Sigmoid colon (tissue), 7 donors: ENCODE results near the gene LIMS1. TPM values are rescaled to one million over a fixed set of nuclear protein-coding genes. Genes with fewer than 3 reads are reported as not detected.
A peak's percentile ranks its signal among the peaks of the same experiment; 100 is the strongest.

Source experiments
- DNase-seq: peaks from one replicate; pipeline ENCODE4 v3.0.0-alpha.2; 2019
- H3K27ac ChIP-seq, 4 donors: fragments of 200-600 bp; sonication (generic); one replicate each; pipeline ENCODE4 v1.5.1; 2016 to 2019; ENCODE audit warnings: mild to moderate bottlenecking in 1 of 4
- H3K27me3 ChIP-seq, 3 donors: fragments of 200-600 bp; sonication (generic); one replicate each; pipeline ENCODE4 v1.5.1; 2019; ENCODE audit warnings: mild to moderate bottlenecking in 1 of 3
- H3K36me3 ChIP-seq, 4 donors: fragments of 200-600 bp; sonication (generic); one replicate each; pipeline ENCODE4 v1.5.1; 2016 to 2019
- H3K4me1 ChIP-seq, 4 donors: fragments of 200-600 bp; sonication (generic); one replicate each; pipeline ENCODE4 v1.5.1; 2017 to 2019
- H3K4me3 ChIP-seq, 4 donors: fragments of 200-600 bp; sonication (generic); one replicate each; pipeline ENCODE4 v1.5.1; 2017 to 2019; ENCODE audit warnings: mild to moderate bottlenecking in 2 of 4, moderate library complexity in 1 of 4
- H3K9me3 ChIP-seq, 4 donors: fragments of 200-600 bp in 3 of 4; sonication (generic) in 3 of 4; one replicate each; pipeline versions ENCODE4 v1.5.1 to v1.6.1; 2013 to 2019
- CTCF ChIP-seq, 4 experiments: fragments of 450-650 bp in 3 of 4; fragments of 200-600 bp in 1 of 4; IDR thresholded peaks; one replicate each; pipeline ENCODE4 v1.5.1; 2016 to 2019; ENCODE audit warnings: antibody characterized with exemption in 4 of 4, mild to moderate bottlenecking in 3 of 4, moderate library complexity in 2 of 4
- EP300 ChIP-seq, 4 donors: sonication (generic); formaldehyde crosslinking; IDR thresholded peaks; one replicate each; pipeline ENCODE4 v1.6.1; 2017; ENCODE audit warnings: antibody characterized with exemption in 4 of 4
- POLR2A ChIP-seq, 2 donors: fragments of 450-650 bp; IDR thresholded peaks; one replicate each; pipeline ENCODE4 v1.6.1; 2016; ENCODE audit warnings: antibody characterized with exemption in 2 of 2, mild to moderate bottlenecking in 2 of 2, moderate library complexity in 2 of 2
- POLR2AphosphoS5 ChIP-seq, 4 donors: sonication (generic); formaldehyde crosslinking; IDR thresholded peaks; one replicate each; pipeline ENCODE4 v1.6.1; 2017; ENCODE audit warnings: antibody characterized with exemption in 4 of 4
- WGBS, 2 donors: extraction: QIAGEN DNeasy Blood & Tissue Kit; methylation state at CpG; one replicate each; pipeline ENCODE4 v1.1.7; 2013; 5-methylcytosine and 5-hydroxymethylcytosine counted together
- intact Hi-C: fragments of 100-400 bp; cut with DNase I; formaldehyde crosslinking; loops from one replicate; pipeline ENCODE4 v1.15.1; 2023
- polyA plus RNA-seq, 3 donors: library from polyadenylated mRNA; stranded (reverse); fragments of 200-250 nt; gene quantifications; one replicate each; pipeline ENCODE4 v1.2.3, GENCODE V29; 2013
- total RNA-seq, 4 donors: library from RNA; depleted of rRNA; stranded (reverse); fragments of >200 nt; gene quantifications; one replicate each; pipeline ENCODE4 v1.1.0, GENCODE V29; 2016
- donor health status: healthy with polysubstance abuse.
- donor health status: Bipolar disorder and iron deficiency.
- donor health status: healthy.

Gene LIMS1
- total and polyA plus RNA-seq, 7 donors, result 16.2 to 185 (median 65.3) TPM

DNA sequence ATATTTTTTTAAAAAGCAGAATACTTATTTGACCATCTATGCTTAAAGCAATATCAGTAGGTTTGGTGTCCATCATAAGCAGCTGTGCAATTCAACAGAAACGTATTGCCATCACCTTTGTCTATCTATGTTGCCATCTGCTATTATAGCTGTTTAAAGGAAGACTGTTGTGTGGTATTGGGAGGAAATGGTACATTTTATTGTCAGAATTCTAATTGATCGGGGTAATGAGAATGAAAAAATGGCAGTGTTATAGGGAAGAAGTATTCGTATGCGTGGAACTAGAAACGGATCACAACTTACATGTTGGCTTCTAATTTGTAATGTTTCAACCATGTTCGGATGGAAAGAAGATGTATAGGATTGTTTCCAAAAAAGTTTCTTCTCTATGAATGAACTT is 94.7 kb downstream of the LIMS1 start:
- WGBS, 2 donors, result 83 to 90% methylated on average over 6 of the region's 6 CpGs

DNA sequence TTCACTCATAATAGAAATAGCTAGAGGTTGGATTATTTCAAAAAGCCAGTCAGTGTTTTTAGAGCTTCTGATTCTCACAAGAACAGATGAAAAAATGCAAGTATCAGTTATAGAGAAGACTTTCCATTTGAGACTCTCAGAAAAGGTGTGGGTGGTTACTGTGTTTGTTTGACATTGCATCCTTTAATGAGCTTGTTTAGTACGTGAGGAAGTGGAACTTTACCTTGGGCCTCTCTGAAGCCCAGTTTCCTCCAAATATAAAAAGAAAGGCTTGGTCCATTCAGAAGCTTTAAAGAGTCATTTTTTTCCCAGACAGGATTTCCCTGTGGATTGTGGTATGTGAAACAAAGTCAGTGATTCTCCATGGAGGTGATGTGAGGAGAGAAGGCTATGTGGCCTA is 95.1 kb downstream of the LIMS1 start:
- WGBS, 2 donors, result 8 to 22% methylated on average over 1 of the region's 1 CpG
- intact Hi-C loops, result no loop called here
- H3K4me1 ChIP-seq, result peaks cover 0 to 57% (median 40%) of the 10 kb centered on the region in 4 donors
- no peaks in the 10 kb centered on the region for H3K9me3 ChIP-seq
- no peaks in the 10 kb centered on the region for H3K36me3 ChIP-seq
- H3K27me3 ChIP-seq, result no peaks in the 10 kb centered on the region
- TF ChIP-seq POLR2A (IDR thresholded peaks at IDR 0.05) (no peak), EP300 (IDR thresholded peaks at IDR 0.05) (no peak), POLR2AphosphoS5 (IDR thresholded peaks at IDR 0.05) (no peak), CTCF (IDR thresholded peaks at IDR 0.05) (no peak)
- no peak for DNase-seq
- no peak overlapping the region for H3K4me3 ChIP-seq
- H3K27ac ChIP-seq, result no peak overlapping the region

More for the DNA sequence above, 94.7 kb downstream of the LIMS1 start:
- Histone ChIP-seq H3K4me3 (no peak overlapping the region), H3K4me1 (peaks cover 0 to 57% (median 38%) of the 10 kb centered on the region in 4 donors), H3K27ac (no peak overlapping the region), H3K9me3 (no peaks in the 10 kb centered on the region), H3K36me3 (no peaks in the 10 kb centered on the region), H3K27me3 (no peaks in the 10 kb centered on the region)
- DNase-seq, result no peak
- intact Hi-C loops, result no loop called here
- TF ChIP-seq POLR2A (IDR thresholded peaks at IDR 0.05) (no peak), CTCF (IDR thresholded peaks at IDR 0.05) (no peak), EP300 (IDR thresholded peaks at IDR 0.05) (no peak), POLR2AphosphoS5 (IDR thresholded peaks at IDR 0.05) (no peak)

- 89 to 92% methylated on average over 5 of the region's 5 CpGs for WGBS, 2 donors
- intact Hi-C loops, result no loop called here
- TF ChIP-seq EP300 (IDR thresholded peaks at IDR 0.05), result no peak
- no peak for TF ChIP-seq POLR2A (IDR thresholded peaks at IDR 0.05)
- TF ChIP-seq CTCF (IDR thresholded peaks at IDR 0.05), result no peak
- TF ChIP-seq POLR2AphosphoS5 (IDR thresholded peaks at IDR 0.05), result no peak
- Histone ChIP-seq H3K36me3 (no peaks in the 10 kb centered on the region), H3K4me1 (peaks cover 0 to 61% (median 53%) of the 10 kb centered on the region in 4 donors), H3K27ac (peak overlapping the region in 2 of 4 donors; percentile 1 to 69), H3K4me3 (no peak overlapping the region), H3K27me3 (no peaks in the 10 kb centered on the region), H3K9me3 (no peaks in the 10 kb centered on the region)
- no peak for DNase-seq
Observed at GRCh38 chr2:108630567-108631405, 96.5 kb downstream of the LIMS1 start.

DNA sequence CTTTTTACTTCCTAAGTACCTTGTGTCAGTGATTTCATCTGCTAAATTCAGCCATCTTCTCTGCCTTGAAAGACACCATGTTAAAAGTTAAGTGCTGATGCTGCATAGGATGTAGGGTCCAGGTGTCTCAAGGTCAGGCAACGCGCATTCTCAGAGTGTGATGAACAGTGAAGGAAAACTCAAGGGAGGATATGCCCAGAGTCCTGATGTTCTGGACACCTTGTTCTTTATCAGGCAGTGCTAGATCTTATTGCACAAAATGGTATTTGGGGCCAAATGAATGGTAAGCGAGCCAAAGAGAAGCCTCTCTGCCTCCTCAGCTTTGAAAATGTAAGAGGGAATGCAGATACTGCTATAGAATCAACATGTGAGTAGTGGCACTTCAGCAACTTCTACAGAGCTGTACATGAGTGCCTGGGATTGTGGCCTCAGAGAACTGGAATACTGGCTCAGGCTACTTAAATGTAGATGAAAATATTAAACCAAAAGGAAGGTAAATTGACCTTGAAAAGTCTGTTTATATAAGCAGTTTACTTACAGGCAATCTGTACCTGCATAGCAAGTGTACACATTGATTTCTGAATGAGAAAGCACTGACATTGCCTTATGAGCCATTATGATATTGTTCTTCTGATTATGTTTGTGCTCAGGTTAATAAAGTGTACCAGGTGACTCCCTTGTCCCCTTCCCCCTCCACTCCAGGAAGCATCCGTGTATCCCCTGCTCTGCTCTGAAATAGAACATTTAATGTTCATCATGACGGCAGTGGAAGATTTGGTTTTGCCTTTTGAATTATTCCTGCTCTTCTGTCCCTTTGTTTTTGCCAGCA is 98.3 kb downstream of the LIMS1 start:
- Histone ChIP-seq H3K27me3 (no peaks in the 10 kb centered on the region), H3K9me3 (no peaks in the 10 kb centered on the region), H3K36me3 (no peaks in the 10 kb centered on the region), H3K4me1 (peaks cover 0 to 72% (median 63%) of the 10 kb centered on the region in 4 donors), H3K4me3 (no peak overlapping the region), H3K27ac (peak overlapping the region in 3 of 4 donors; percentile 19 to 69 (median 44))
- intact Hi-C loops, result no loop called here
- DNase-seq, result no peak
- TF ChIP-seq CTCF (IDR thresholded peaks at IDR 0.05) (no peak), POLR2AphosphoS5 (IDR thresholded peaks at IDR 0.05) (no peak), EP300 (IDR thresholded peaks at IDR 0.05) (no peak), POLR2A (IDR thresholded peaks at IDR 0.05) (no peak)
- whole genome bisulfite sequencing, 2 donors, result 69 to 79% methylated on average over 5 of the region's 5 CpGs
